ENCODE results near the gene HADH.
"Not testable (repeated sequence)": the region's sequence is repeated elsewhere in the genome, so short reads cannot be mapped to it uniquely, and the experiment has no call there.

DNA sequence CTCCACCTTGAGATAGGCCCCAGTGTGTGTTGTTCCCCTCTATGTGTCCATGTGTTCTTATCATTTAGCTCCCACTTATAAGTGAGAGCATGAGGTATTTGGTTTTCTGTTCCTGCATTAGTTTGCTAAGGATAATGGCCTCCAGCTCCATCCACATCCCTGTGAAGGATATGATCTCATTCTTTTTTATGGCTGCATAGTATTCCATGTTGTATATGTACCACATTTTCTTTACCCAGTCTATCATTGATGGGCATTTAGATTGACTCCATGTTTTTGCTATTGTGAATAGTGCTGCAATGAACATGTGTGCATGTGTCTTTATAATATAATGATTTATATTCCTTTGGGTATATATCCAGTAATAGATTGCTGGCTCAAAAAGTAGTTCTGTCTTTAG is 22.2 kb upstream of the HADH start:
- not testable (repeated sequence) for TF ChIP-seq YY1 (IDR thresholded peaks at IDR 0.05; ENCODE audit: insufficient read depth, insufficient read length); ZNF274 (IDR thresholded peaks at IDR 0.05; ENCODE audit: low read depth, low read length)
